Suprapubic skin (tissue), 4 donors: ENCODE results near the gene C14orf93. TPM values are rescaled to one million over a fixed set of nuclear protein-coding genes. Genes with fewer than 3 reads are reported as not detected.
"Not testable (repeated sequence)": the region's sequence is repeated elsewhere in the genome, so short reads cannot be mapped to it uniquely, and the experiment has no call there.

Experiments used
- DNase-seq, 2 donors: peaks; one replicate each; pipeline ENCODE4 v3.0.0-alpha.2; 2019; ENCODE audit warnings: low spot score in 2 of 2
- H3K27ac ChIP-seq: fragments of 200-600 bp; sonication (generic); one replicate; pipeline ENCODE4 v1.5.1; 2019
- H3K27me3 ChIP-seq: fragments of 200-600 bp; sonication (generic); one replicate; pipeline ENCODE4 v1.5.1; 2019
- H3K36me3 ChIP-seq: fragments of 200-600 bp; sonication (generic); one replicate; pipeline ENCODE4 v1.5.1; 2019
- H3K4me1 ChIP-seq: fragments of 200-600 bp; sonication (generic); one replicate; pipeline ENCODE4 v1.5.1; 2019
- H3K4me3 ChIP-seq: fragments of 200-600 bp; sonication (generic); one replicate; pipeline ENCODE4 v1.5.1; 2019; ENCODE audit warnings: mild to moderate bottlenecking
- H3K9me3 ChIP-seq: fragments of 200-600 bp; sonication (generic); one replicate; pipeline ENCODE4 v1.5.1; 2019
- EP300 ChIP-seq: sonication (generic); formaldehyde crosslinking; IDR thresholded peaks from one replicate; pipeline ENCODE4 v1.6.1; 2017; ENCODE audit warnings: antibody characterized with exemption
- POLR2A ChIP-seq, 2 donors: fragments of 450-650 bp; IDR thresholded peaks; one replicate each; pipeline ENCODE4 v1.6.1; 2017; ENCODE audit warnings: antibody characterized with exemption in 2 of 2, mild to moderate bottlenecking in 2 of 2, moderate library complexity in 2 of 2
- POLR2AphosphoS5 ChIP-seq, 3 donors: sonication (generic); formaldehyde crosslinking; IDR thresholded peaks; one replicate each; pipeline ENCODE4 v1.6.1; 2017; ENCODE audit warnings: antibody characterized with exemption in 3 of 3
- whole genome bisulfite sequencing: methylation state at CpG from one replicate; pipeline ENCODE4 v1.1.5; 2018; 5-methylcytosine and 5-hydroxymethylcytosine counted together
- total RNA-seq, 4 donors: library from RNA; depleted of rRNA; stranded (reverse); fragments of >200 nt; gene quantifications; one replicate each; pipeline ENCODE4 v1.1.0, GENCODE V29; 2016
- TF ChIP-seq, protein P1 (sequence below), 2 donors: fragments of 200-600 bp in 1 of 2; fragments of 450-650 bp in 1 of 2; sonication (generic) in 1 of 2; IDR thresholded peaks; one replicate each; pipeline ENCODE4 v1.5.1; 2016 to 2019; ENCODE audit warnings: antibody characterized with exemption in 2 of 2, mild to moderate bottlenecking in 1 of 2, moderate library complexity in 1 of 2

Gene C14orf93
- total RNA-seq, 4 donors from 2014 or later = 19.1 to 32.9 (median 24.3) TPM

DNA sequence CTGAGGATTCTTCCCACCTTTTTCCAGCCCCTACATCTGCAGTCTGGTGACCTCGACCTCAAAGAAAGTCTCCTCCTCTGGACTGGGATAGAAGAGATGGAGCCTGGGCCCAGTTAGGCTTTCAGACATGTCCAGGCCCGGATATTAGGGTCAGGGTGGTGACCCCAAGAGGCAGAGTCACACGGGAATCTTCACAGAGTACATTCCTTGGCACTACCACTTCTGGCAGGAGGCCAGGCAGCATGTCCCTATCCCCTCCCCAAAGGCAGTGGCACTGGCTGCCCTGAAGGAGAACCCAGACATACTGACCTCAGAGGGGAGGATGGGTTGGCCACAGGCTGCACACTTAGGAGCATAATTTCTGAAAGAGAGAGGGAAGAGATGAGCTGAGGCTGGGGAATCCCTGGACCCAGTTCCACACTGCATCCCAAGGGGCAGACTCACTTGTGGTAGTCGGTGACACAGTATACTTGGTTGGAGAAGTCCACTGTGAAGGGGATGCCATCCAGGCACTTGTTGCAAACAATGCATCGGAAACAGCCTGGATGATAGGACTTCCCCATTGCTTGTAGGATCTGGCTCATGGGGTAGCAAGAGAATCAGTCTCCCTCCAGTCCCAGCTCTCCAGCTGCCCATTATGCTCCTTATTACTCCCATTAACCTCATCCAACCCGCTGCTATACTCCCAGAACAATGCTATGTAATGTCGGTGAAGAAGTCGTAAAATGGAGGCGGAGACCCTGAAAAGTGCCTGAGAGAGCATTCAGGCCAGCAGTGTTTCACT is 35.2 kb downstream of the C14orf93 start:
- peaks cover 46% of the 10 kb centered on the region for H3K4me1 ChIP-seq
- H3K4me3 ChIP-seq = no peak overlapping the region
- TF ChIP-seq POLR2AphosphoS5 (IDR thresholded peaks at IDR 0.05) (no peak), POLR2A (IDR thresholded peaks at IDR 0.05) (no peak), EP300 (no peak)
- TF ChIP-seq, protein P1, sequence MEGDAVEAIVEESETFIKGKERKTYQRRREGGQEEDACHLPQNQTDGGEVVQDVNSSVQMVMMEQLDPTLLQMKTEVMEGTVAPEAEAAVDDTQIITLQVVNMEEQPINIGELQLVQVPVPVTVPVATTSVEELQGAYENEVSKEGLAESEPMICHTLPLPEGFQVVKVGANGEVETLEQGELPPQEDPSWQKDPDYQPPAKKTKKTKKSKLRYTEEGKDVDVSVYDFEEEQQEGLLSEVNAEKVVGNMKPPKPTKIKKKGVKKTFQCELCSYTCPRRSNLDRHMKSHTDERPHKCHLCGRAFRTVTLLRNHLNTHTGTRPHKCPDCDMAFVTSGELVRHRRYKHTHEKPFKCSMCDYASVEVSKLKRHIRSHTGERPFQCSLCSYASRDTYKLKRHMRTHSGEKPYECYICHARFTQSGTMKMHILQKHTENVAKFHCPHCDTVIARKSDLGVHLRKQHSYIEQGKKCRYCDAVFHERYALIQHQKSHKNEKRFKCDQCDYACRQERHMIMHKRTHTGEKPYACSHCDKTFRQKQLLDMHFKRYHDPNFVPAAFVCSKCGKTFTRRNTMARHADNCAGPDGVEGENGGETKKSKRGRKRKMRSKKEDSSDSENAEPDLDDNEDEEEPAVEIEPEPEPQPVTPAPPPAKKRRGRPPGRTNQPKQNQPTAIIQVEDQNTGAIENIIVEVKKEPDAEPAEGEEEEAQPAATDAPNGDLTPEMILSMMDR (IDR thresholded peaks at IDR 0.05) = no peak
- no peak for DNase-seq
- H3K36me3 ChIP-seq = peaks cover 12% of the 10 kb centered on the region
- H3K27me3 ChIP-seq = no peaks in the 10 kb centered on the region
- no peak overlapping the region for H3K27ac ChIP-seq
- no peaks in the 10 kb centered on the region for H3K9me3 ChIP-seq
- 52% methylated on average over 9 of the region's 9 CpGs for WGBS

DNA sequence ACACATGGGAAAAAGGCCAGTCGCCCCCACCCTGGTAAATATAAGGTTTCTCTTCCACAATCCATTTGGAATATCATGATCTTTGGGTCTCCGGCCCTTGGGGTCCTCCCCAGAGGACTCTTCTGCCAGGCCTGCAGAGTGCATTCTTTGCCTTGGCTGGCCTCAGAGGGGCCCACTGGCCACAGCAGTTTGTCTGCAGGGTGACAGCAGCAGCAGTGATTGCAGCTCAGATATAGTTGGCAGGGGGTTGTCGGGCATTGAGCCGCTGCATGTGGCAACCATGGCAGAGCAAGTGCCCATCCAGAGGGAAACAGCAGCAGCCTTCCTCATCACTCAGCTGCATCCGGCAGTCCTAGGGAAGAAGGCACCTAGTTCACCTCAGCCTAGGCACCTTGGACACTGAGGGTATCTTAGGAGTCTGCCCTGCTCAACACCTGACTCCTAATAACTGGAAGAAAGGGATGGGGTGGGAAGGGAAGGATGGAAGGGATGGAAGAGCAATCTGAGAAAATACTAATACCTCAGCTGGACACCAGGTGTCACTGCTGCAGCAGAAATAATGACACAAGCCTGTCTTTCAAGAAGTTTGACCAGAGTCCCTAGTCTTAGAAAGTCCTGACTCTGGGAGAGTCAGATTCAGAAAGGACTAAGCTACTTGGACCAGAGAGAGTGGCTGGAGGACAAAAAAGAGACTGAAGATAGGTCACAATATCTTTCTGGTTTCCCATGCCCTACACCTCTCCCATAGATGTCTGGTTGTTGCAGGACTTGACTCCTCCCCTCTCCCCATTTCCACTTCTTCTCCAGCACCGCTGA is 36.5 kb downstream of the C14orf93 start:
- H3K36me3 ChIP-seq = peaks cover 12% of the 10 kb centered on the region
- H3K27ac ChIP-seq = no peak overlapping the region
- H3K9me3 ChIP-seq = no peaks in the 10 kb centered on the region
- WGBS = 80% methylated on average over 6 of the region's 6 CpGs
- no peak overlapping the region for H3K4me3 ChIP-seq
- H3K4me1 ChIP-seq = peaks cover 37% of the 10 kb centered on the region
- TF ChIP-seq, protein P1 (IDR thresholded peaks at IDR 0.05) = peak; percentile 67 to 72
- TF ChIP-seq EP300 = no peak
- H3K27me3 ChIP-seq = no peaks in the 10 kb centered on the region
- DNase-seq = no peak

DNA sequence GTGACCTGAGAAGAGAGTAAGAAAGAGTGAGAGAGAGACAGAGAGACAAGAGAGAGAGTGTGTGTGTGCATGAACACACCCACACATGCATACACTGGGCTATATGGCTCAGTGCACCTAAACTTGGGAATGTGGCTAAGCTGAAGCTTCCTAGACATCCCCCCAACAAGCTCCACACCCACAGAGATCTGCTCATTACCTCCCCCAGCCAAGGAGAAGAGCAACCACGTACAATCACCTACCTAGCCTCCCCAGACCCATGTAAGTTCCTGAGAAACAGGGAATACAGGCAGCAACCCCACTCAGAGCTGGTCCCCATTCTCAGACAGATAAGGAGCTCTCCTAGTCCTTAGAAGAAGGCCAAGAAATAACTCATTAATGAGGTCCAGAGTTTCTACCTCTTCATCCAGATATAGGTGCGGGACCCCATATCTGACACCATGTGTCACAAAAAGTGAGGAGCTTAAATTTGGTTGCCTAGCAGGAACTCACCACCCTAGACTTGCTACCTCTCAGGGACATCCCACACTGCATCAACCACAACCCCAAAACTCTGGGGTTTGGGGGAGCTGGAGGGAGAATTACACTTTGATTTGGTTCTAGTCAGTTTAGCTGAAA is 37.5 kb downstream of the C14orf93 start:
- Histone ChIP-seq H3K4me1 (peaks cover 26% of the 10 kb centered on the region), H3K27me3 (no peaks in the 10 kb centered on the region), H3K27ac (no peak overlapping the region), H3K4me3 (no peak overlapping the region), H3K36me3 (peaks cover 12% of the 10 kb centered on the region), H3K9me3 (no peaks in the 10 kb centered on the region)
- no peak for DNase-seq
- 83% methylated on average over 2 of the region's 2 CpGs for WGBS
- TF ChIP-seq, protein P1 (IDR thresholded peaks at IDR 0.05) = no peak
- TF ChIP-seq POLR2A (IDR thresholded peaks at IDR 0.05) = no peak
- no peak for TF ChIP-seq EP300

DNA sequence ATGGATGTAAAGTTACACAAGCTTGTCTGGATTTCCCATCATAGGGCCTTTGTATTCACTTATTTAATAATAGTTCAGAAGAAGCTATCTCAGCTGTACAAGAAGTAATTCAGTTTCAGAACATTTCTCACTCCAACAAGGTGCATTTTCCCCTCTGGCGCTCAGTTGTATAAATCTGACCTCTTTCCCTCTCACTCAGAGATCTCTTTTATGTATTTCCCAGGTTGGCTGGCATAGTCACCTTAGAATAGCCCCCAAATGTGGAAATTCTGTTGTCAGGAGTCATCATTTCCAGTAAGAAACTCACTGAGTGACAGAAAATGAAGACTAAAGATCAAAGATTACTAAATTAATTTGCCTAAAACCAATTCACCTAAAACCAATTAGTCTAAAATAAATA is 38.8 kb downstream of the C14orf93 start:
- no peak for DNase-seq
- H3K27ac ChIP-seq = no peak overlapping the region
- H3K4me1 ChIP-seq = peaks cover 14% of the 10 kb centered on the region
- no peaks in the 10 kb centered on the region for H3K9me3 ChIP-seq
- H3K27me3 ChIP-seq = no peaks in the 10 kb centered on the region
- H3K36me3 ChIP-seq = peaks cover 12% of the 10 kb centered on the region
- TF ChIP-seq, protein P1 (IDR thresholded peaks at IDR 0.05) = no peak
- TF ChIP-seq POLR2AphosphoS5 (IDR thresholded peaks at IDR 0.05) = no peak
- no peak for TF ChIP-seq POLR2A (IDR thresholded peaks at IDR 0.05)
- no peak for TF ChIP-seq EP300
- H3K4me3 ChIP-seq = no peak overlapping the region
- WGBS = 100% methylated on average over 1 of the region's 1 CpG

DNA sequence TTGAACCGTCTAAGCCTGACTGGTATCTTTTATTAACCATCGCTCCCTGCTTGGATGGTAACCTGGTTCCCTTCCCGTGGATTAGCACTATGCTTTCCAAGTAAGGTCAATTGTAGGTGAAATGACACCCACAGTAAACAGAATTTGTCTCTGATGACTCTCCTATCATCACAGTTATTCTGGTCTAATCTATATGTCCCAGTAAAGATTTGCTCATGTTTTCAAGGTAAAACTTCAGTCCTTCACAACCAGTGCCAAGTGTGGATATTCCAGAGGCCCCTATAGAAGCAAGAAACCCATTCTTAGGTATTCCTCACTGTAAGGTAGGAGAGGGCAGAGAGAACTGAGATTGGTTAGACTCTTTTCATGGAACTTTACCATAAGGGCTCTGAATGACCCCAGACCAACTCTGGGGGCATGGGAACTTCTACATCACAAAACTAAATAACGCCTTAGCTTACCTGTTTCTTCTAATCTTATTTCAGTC is 43.1 kb downstream of the C14orf93 start:
- no peak for TF ChIP-seq POLR2AphosphoS5 (IDR thresholded peaks at IDR 0.05)
- TF ChIP-seq POLR2A (IDR thresholded peaks at IDR 0.05) = no peak
- no peak for TF ChIP-seq EP300
- TF ChIP-seq, protein P1 (IDR thresholded peaks at IDR 0.05) = no peak
- Histone ChIP-seq H3K36me3 (no peaks in the 10 kb centered on the region), H3K4me3 (no peak overlapping the region), H3K27ac (no peak overlapping the region), H3K9me3 (no peaks in the 10 kb centered on the region), H3K27me3 (no peaks in the 10 kb centered on the region), H3K4me1 (no peaks in the 10 kb centered on the region)
- WGBS = 53% methylated on average over 4 of the region's 4 CpGs
- peak in 1 of 2 donors; percentile 7 for DNase-seq

DNA sequence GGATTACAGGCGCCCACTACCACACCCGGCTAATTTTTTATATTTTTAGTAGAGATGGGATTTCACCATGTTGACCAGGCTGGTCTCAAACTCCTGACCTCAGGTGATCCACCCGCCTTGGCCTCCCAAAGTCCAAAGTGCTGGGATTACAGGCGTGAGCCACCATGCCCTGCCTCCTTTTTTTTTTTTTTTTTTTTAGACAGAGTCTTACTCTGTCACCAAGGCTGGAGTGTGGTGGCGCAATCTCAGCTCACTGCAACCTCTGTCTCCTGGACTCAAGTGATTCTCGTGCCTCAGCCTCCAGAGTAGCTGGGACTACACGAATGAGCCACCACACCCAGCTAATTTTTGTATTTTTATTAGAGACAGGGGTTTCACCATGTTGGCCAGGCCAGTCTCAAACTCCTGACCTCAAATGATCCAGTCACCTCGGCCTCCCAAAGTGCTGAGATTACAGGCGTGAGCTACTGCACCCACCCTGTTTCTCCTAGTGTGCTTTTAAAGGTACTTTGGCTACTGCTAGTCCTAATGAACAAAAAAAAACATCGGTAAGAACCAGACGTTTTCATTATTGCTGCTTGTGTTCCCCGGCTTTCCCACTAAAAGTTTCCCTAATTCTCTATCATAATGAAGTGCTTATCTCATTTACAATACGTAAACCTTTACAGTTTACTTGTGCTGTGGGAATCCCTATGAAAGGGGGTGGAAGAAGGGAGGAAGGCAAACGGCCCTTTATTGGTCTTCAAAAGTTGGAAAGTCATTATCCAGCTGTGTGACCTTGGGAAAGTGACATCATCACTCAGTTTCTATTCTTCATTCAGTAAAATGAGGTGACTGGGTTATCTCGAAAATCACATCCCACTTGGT is 43.8 kb downstream of the C14orf93 start:
- H3K9me3 ChIP-seq, H3K4me1 ChIP-seq, H3K27ac ChIP-seq, H3K36me3 ChIP-seq, H3K4me3 ChIP-seq, H3K27me3 ChIP-seq: not testable (repeated sequence)
- peak in 1 of 2 donors; percentile 8 for DNase-seq
- WGBS = 68% methylated on average over 15 of the region's 15 CpGs
